Activated B cell treated with CpG ODN at 0.5 μM for 24 hours (primary cell): ENCODE results near the gene DHX58. TPM values are rescaled to one million over a fixed set of nuclear protein-coding genes. Genes with fewer than 3 reads are reported as not detected.

Experiments
- ATAC-seq: fragments of 200-7000 bp; cut with Tn5 transposase; one replicate; pipeline ENCODE4 v1.10.0; 2021; ENCODE audit warnings: low read depth, mild to moderate bottlenecking, moderate library complexity
- CTCF ChIA-PET: fragments of 350-600 bp; sonication (Branson Sonifier 250); formaldehyde crosslinking; loops from one replicate; lab custom pipeline; 2021; ENCODE audit warnings: antibody characterized with exemption; lab: Charles Lee
- POLR2A ChIA-PET: fragments of 350-600 bp; sonication (Branson Sonifier 250); formaldehyde crosslinking; loops from one replicate; lab custom pipeline; 2021; ENCODE audit warnings: antibody characterized with exemption; lab: Charles Lee
- DNase-seq: peaks from one replicate; pipeline ENCODE4 v3.0.0; 2022
- H3K27ac Mint-ChIP-seq: one replicate; pipeline ENCODE4 v1.8.0; 2020; ENCODE audit warnings: mixed read lengths
- H3K27me3 Mint-ChIP-seq: one replicate; pipeline ENCODE4 v1.8.0; 2021; ENCODE audit warnings: mixed read lengths
- H3K36me3 Mint-ChIP-seq: one replicate; pipeline ENCODE4 v1.8.0; 2021; ENCODE audit warnings: low read depth, mixed read lengths
- H3K4me1 Mint-ChIP-seq: one replicate; pipeline ENCODE4 v1.8.0; 2021; ENCODE audit warnings: mixed read lengths
- H3K4me3 Mint-ChIP-seq: one replicate; pipeline ENCODE4 v1.8.0; 2020; ENCODE audit warnings: mild to moderate bottlenecking, mixed read lengths
- H3K9me3 Mint-ChIP-seq: one replicate; pipeline ENCODE4 v1.8.0; 2020; ENCODE audit warnings: mixed read lengths
- CTCF ChIP-seq: fragments of 200-600 bp; IDR thresholded peaks from one replicate; pipeline ENCODE4 v1.8.0; 2022; ENCODE audit warnings: antibody characterized with exemption, mild to moderate bottlenecking
- intact Hi-C: fragments of 100-400 bp; cut with micrococcal nuclease; formaldehyde crosslinking; loops from one replicate; pipeline ENCODE4 v1.15.1; 2024
- total RNA-seq: library from RNA; stranded (reverse); gene quantifications from 2 replicates; pipeline ENCODE4 v1.2.3, GENCODE V29; 2022

DHX58 gene
- total RNA-seq, 1 donor from 2014 or later: 22.4 TPM

GRCh38 chr17:42088736-42089135 lies 23.8 kb downstream of the DHX58 start:
- intact Hi-C loops: no loop called here
- no peaks in the 10 kb centered on the region for H3K4me1 Mint-ChIP-seq

GRCh38 chr17:42087736-42088705 lies 24.5 kb downstream of the DHX58 start:
- DNase-seq (no peak), ATAC-seq (no peak)
- no peaks in the 10 kb centered on the region for H3K4me1 Mint-ChIP-seq
- TF ChIP-seq CTCF: no peak
- no peak overlapping the region for H3K27ac Mint-ChIP-seq
- no peak overlapping the region for H3K4me3 Mint-ChIP-seq
- intact Hi-C loops: no loop called here
- CTCF ChIA-PET: no interaction called here
- H3K27me3 Mint-ChIP-seq: peaks cover 5% of the 10 kb centered on the region
- no peaks in the 10 kb centered on the region for H3K36me3 Mint-ChIP-seq
- POLR2A ChIA-PET: no interaction called here
- H3K9me3 Mint-ChIP-seq: no peaks in the 10 kb centered on the region

More at GRCh38 chr17:42088736-42089135, 23.8 kb downstream of the DHX58 start:
- no peak for TF ChIP-seq CTCF
- DNase-seq (no peak), ATAC-seq (no peak)
- Mint-ChIP-seq H3K27me3 (peaks cover 5% of the 10 kb centered on the region), H3K9me3 (no peaks in the 10 kb centered on the region), H3K27ac (no peak overlapping the region), H3K36me3 (no peaks in the 10 kb centered on the region), H3K4me3 (no peak overlapping the region)
- ChIA-PET POLR2A (interaction anchor here (0.8 kb wide), 1 partner anchor 24 kb away, joined by 3 read pairs; the partner anchor contains the start of gene DHX58), CTCF (no interaction called here)

GRCh38 chr17:42087042-42087701 lies 25.3 kb downstream of the DHX58 start:
- no peaks in the 10 kb centered on the region for H3K9me3 Mint-ChIP-seq
- intact Hi-C loops: no loop called here
- POLR2A ChIA-PET: interaction anchor here (0.5 kb wide), 1 partner anchor 12 kb away, joined by 8 read pairs; no protein-coding TSS in a partner anchor
- H3K36me3 Mint-ChIP-seq: no peaks in the 10 kb centered on the region
- no peaks in the 10 kb centered on the region for H3K4me1 Mint-ChIP-seq
- no peak overlapping the region for H3K4me3 Mint-ChIP-seq
- H3K27me3 Mint-ChIP-seq: peaks cover 5% of the 10 kb centered on the region
- ATAC-seq: no peak
- no peak overlapping the region for H3K27ac Mint-ChIP-seq
- no peak for TF ChIP-seq CTCF
- no peak for DNase-seq
- CTCF ChIA-PET: no interaction called here

GRCh38 chr17:42081516-42082129 lies 30.9 kb downstream of the DHX58 start:
- ChIA-PET POLR2A (no interaction called here), CTCF (no interaction called here)
- no peaks in the 10 kb centered on the region for H3K4me1 Mint-ChIP-seq
- intact Hi-C loops: no loop called here
- TF ChIP-seq CTCF: no peak
- no peaks in the 10 kb centered on the region for H3K9me3 Mint-ChIP-seq
- no peaks in the 10 kb centered on the region for H3K36me3 Mint-ChIP-seq
- ATAC-seq: no peak
- no peak overlapping the region for H3K27ac Mint-ChIP-seq
- no peak overlapping the region for H3K4me3 Mint-ChIP-seq
- DNase-seq: no peak
- H3K27me3 Mint-ChIP-seq: no peaks in the 10 kb centered on the region
